ENCODE data around the gene SRD5A1.
A peak's percentile ranks its signal among the peaks of the same experiment; 100 is the strongest.

The SRD5A1 gene

DNA sequence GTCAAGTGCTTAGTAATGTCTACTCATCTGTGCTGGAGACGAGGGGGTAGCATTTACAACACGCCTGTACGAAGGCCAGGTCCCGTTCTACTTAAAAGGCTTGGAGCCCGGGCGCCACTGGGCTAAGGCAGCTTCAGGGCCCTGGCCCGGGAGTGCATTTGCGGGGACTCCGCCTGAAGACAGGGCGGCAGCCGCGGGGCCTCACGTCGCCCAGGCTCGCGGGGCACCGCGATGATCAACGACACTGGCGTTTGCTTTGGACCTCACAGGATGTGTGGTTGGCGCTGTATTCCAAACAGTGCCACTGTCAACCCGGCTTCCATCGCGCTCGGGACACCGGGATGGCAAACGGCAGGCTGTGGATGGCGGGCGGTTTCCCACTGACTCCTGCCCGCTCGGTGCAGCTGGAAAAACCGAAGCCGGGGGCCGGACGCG lies 78.9 kb downstream of the SRD5A1 start:
- peak in 1 of 3 donors; percentile 29 for DNase-seq (ENCODE audit: low read depth in 3 of 3, low spot score in 1 of 3)

DNA sequence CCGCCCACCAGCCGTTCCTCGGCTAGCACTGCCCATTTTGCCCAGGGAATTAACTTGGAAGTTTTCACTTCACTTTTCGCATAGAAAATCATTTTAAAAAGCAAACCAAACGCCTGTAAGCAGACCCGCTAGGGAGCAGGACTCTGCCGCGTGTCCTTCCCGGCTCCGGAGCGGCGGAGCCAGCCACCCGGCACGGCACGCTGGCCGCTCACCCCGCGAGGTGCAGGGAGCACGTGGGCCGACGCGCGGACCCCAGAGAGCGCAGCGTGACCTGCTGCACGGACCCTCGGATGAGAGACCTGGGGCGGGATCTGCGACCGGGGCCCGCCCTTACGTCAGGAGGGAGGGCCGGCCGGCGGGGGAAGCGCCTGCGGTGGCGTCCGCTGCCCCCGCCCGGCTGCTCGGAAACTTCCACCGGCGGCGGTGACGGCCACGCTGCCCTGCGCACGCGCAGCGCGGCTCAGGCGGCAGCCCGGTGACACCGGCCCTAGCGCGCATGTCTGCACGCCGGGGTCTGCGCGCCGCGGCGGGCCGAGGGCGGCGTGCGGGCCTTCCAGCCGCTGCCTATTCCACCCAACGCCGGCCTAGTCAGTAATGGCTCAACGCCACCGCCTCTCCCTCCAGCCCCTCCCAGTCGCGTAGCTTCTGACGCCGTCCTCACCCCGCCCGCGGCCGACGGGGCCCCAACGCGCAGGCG lies 79.5 kb downstream of the SRD5A1 start:
- DNase-seq (ENCODE audit: low read depth in 3 of 3, low spot score in 1 of 3) = peak in 2 of 3 donors; percentile 95

DNA sequence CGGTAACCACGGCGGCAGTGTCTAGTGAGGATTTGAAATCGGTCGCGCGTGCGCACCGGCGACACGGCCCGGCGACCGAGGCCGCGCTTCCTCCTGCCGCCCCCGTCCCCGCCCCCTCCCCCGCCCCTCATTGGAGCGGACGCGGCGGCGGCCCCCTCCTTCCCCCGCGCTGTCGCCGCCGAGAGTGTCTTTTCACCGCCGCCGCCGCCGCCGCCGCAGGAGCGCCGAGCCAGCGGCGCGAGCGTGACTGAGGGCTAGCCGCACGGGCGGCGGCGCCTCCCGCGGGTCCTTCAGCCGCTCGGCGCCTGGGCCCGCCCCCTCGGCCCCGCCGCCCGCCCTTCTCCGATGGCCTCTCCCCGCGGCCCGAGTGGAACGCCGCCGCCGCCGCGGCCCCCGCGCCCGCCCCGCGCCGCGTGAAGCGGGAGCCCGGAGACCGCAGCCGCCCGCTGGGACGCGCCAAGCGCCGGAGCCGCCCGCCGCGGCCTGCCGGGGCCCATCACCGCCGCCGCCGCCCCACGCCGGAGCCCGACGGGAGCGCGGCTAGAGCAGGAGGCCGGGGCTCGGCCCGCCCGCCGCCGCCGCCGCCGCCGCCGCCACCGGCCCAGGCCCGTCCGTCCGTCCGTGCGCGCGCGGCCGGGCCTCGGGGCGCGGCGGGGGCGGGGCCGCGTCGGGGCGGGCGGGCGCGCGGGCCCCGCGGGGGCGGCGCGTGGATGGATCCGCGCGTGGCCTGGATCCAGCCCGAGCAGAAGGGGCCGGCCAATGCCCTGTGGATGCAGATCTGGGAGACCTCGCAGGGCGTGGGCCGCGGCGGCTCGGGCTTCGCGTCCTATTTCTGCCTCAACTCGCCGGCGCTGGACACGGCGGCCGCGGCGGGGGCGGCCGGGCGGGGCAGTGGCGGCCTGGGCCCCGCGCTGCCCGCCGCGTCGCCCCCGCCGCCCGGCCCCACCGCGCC lies 80.3 kb downstream of the SRD5A1 start, which contains the start of gene TENT4A:
Gene TENT4A (plus strand): TSS at position 159 of the 952 bp plus-strand sequence. CDS start 552 bp downstream, at position 711.
- DNase-seq (ENCODE audit: low read depth in 3 of 3, low spot score in 1 of 3) = peak in 1 of 3 donors; percentile 92

DNA sequence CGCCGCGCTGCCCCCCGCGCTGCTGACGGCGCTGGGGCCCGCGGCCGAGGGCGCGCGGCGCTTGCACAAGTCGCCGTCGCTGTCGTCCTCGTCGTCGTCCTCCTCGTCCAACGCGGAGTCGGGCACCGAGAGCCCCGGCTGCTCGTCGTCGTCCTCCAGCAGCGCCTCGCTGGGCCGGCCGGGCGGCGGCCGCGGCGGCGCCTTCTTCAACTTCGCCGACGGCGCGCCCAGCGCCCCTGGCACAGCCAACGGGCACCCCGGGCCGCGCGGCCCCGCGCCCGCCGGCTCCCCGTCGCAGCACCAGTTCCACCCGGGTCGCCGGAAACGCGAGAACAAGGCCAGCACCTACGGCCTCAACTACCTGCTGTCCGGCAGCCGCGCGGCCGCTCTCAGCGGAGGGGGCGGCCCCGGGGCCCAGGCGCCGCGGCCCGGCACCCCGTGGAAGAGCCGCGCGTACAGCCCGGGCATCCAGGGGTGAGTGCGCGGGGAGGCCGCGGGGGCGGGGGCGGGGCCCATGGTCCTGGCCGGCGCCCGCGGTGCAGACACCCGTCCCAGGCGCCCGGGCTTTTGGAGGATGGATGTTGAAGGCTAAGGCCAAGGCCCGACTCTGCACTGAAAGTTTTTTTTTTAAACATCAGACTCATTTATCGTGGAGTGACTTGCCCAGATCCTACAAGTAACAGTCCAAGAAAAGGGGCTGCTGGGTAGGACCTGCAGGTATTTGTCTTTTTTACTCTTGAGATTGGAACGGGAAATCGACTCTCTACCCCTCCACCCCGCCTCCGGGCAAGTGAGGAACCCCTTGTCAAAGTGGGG lies 81.2 kb downstream of the SRD5A1 start:
- peak in 1 of 3 donors; percentile 20 for DNase-seq (ENCODE audit: low read depth in 3 of 3, low spot score in 1 of 3)

DNA sequence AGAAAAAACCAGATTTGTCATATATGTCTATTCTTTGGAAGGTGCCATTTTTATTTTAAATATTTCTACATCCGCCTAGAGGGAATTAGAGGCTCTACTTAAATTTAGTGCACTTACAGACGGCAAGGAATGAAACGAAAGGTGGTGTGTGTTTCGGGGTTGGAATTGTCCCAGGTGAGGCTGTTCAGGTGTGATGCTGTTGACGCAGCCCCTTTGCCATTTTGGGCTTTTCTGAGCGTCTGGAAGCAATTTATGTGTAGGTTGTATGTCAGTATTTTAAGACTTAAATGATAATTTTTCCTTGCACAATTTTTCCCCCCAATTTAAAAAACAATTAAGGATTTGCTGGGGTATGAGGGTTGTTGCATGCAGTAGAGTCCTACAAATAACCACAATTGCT lies 82.0 kb downstream of the SRD5A1 start:
- DNase-seq (ENCODE audit: low read depth in 3 of 3, low spot score in 1 of 3) = no peak

DNA sequence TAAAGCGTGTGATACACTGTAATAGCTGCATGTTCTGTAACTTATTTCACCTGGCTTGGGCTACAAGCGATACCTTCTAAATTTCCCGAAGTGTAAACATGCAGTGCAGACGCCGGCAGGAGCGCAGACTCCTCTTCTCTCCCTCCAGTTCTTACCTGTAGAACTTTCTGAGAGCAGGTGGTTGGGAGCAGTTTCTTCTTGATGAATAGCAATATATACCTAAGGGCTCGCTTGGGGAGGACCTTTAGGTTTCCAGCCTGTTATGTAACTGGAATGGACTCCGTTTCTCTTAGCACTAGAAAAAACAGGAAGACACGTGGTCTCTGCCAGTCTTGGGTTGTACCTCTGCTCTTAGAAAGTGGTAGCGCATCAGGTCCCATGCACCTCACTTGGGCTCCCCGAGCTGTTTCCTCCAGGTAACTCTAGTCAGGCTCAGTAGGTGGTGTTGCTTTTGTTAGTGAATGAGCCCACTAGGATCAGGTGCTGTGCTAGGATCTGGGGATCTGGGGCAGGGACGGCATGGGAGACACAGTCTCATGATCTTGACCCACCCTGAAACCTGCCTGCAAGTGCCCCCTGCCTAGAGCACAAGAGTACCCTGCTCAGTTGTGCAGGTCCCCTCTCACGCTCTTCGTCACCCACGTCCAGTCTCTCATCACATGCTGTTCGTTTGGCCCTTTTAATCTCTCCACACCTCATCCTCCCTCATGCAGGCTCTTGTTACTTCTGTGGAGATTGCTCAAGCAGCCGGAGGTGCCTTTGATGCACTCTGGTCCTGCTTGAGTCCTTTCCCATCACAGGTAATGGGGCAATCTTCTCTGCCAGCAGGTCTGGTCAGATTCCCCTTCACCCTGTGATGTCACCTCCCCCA lies 82.8 kb downstream of the SRD5A1 start:
- no peak for DNase-seq (ENCODE audit: low read depth in 3 of 3, low spot score in 1 of 3)

DNA sequence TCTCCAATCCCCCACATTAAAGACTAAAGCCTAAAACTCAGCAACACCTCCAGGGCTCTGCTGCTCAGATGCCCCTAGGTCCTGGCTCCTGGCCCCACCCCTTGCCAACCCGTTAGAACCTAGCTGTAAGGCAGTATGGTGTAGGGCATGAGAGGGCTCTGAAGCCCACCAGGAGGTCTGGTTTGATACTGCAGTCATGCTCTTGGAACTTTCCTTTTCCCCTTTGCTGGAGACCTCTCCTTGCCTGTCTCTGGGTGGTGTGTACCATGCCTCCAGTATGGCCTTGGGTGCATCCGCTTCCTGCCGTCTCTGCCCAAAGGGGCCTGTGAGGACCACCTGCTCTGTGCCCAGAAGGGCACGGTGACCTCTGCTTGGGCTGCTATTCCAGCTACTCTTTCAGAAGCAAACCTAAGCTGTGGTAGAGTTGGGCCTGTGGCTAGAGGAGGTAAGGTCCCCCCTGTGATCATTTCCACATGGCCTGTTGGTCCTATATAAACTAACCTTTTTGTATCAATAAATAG lies 83.4 kb downstream of the SRD5A1 start:
- no peak for DNase-seq (ENCODE audit: low read depth in 3 of 3, low spot score in 1 of 3)

DNA sequence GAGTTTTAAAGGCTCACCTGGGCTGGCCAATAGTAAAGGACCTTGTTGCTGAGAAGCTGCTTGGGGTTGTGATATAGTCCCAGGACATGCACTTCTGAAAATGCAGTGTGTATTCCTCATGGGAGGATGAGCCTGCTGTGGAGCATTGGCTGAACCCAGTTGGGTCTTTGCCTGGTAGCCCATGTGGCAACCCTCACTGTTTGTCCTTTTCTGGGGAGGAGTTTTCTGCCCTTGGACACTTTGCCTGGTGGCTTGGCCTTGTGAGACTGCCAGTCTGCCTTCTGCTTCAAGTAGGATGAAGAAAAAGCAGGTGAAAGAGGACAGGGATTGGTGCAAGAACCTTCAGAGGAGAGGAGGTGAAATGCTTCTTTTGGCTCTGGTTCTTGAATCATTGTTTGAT lies 84.0 kb downstream of the SRD5A1 start:
- no peak for DNase-seq (ENCODE audit: low read depth in 3 of 3, low spot score in 1 of 3)

DNA sequence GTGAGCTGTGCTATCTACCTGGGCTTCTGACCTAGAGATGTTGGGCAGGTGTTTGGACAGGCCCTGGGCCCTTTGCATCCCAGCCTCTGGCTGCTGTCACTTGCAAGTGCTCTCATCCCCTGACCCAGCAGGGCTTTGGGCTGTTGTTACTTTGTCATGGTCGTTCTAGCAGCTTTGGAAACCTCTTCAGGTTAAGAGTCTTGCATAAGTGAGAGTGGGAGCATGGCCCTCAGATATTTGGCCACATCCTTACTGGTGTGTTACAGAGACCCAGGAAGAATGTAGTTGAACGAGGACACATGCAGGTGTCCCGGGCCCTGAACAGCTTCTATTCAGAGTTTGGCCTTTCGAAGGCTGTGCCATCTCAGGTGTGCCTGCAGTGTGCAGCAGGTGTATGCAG lies 84.4 kb downstream of the SRD5A1 start:
- DNase-seq (ENCODE audit: low read depth in 3 of 3, low spot score in 1 of 3) = no peak

DNA sequence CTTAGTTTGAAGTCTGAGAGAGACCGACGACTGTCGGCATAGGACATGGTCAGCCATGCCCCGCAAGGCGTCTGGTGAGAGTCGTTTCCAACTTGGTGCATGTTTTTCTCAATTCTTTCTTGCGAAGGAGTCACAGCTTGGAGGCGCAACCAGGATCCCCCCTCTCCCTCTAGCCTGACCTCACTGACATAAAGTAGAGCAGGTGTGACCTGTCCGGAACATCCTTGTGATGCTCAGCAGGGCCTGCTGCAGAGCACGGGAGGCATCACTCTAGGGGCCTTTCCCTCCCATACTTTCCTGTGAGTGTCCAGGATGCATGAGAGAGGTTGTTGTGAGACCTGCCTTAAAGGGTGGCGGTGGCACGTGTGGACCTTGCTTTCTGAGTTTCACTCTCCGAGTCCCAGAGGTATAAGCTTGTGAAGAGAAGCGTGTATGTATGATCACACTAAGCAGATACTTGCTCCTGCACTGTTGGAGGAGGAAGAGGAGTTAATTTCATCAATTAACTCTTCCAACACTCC lies 85.0 kb downstream of the SRD5A1 start:
- DNase-seq (ENCODE audit: low read depth in 3 of 3, low spot score in 1 of 3) = no peak

DNA sequence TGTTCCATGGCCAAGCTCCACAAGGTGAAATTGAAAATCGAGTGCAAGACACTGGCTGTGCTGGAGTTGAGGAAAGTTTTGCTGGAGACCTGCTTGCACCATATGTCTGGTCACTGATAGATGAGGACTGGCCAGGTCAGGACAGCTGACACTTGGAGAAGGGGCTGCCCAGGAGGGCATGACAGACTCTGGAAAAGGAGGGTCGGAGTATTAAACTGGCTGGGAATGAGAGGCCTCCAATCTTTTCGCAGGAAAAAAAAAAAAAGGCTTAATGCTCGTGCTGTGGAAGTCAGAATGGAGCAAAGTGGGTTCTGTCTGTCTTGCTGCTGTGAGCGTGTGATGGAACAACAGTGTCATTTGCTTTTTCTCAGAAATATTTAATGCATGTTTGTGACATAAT lies 85.5 kb downstream of the SRD5A1 start:
- no peak for DNase-seq (ENCODE audit: low read depth in 3 of 3, low spot score in 1 of 3)

DNA sequence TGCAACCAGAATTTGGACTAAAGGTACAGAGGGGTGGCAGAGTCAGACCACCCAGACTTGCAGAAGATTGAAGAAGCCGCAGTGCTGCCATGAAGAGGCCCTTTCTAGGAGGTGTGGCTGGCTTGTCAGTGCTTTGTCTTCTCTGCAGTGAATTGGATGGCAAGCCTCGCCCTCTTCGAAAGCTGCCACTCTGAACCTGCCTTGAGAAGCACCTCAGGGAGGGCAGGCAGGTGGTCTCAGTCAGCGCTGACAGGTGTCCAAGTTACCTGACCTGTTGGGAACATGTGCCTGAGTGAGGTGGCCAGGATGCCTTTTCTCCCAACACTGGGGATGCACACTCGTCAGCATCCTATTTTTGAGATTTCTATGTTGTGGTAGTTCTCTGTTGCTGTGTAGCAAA lies 86.2 kb downstream of the SRD5A1 start:
- DNase-seq (ENCODE audit: low read depth in 3 of 3, low spot score in 1 of 3) = no peak

DNA sequence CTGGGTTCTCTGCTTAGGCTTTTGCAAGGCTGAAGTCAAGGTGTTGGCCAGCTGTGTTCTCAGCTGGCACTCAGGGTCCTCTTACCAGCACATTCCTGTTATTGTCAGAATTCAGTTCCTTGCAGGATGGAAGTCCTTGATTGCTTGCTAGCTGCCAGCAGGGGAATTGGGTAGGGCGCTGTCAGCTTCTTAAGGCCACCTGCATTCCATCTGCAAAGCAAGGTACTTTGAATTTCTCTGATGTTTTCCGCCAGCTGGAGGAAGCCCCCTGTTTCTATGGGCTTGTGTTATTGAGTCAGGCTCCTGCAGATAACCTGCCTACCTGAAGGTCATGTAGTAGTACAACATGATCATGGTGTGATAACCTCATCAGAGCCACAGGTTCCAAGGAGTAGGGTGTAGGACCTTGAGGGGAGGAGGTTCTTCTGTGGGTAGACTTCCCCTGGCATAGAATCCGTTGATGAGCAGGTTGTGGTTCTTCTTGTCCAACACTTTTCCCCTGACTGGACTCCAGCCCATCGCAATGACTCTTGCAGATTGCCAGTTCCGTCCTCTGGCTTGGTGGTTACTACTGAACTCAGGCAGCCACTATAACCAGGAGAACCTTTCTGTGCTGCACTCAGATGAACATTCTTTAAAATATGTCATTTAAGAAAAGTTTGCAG lies 86.8 kb downstream of the SRD5A1 start:
- DNase-seq (ENCODE audit: low read depth in 3 of 3, low spot score in 1 of 3) = no peak

DNA sequence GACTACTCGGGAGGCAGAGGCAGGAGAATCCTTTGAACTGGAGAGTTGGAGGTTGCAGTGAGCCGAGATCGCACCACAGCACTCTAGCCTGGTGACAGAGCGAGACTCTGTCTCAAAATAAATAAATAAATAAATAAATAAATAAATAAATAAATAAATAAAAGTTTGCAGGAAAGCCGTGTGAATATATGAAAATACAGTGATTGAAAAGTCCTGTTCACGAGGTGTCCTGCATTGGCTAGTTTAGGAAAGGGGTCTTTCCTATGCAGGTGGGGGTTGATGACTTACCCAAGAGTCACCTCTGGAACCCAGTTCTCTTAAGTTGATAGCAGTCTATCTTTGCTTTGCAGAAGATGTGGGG lies 87.3 kb downstream of the SRD5A1 start:
- no peak for DNase-seq (ENCODE audit: low read depth in 3 of 3, low spot score in 1 of 3)

DNA sequence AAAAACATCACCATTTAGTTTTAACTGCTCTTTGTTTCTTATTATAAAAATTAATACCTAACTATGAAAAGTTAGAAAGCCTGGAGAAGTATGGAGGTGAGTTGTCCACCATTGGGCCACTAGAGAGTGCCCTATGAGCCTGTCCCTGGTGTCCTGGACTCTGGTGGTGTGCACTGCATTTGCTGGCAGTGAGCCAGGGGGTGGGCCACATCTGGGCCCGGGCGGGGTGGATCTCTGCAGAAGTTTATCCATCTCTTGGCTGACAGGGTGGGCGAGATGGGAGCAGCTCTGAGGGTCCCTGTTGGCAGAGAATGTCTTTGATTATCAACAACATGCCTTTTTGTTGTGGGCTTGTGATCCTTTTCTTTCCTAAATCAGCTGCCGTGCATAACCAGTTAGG lies 88.2 kb downstream of the SRD5A1 start:
- DNase-seq (ENCODE audit: low read depth in 3 of 3, low spot score in 1 of 3) = no peak

DNA sequence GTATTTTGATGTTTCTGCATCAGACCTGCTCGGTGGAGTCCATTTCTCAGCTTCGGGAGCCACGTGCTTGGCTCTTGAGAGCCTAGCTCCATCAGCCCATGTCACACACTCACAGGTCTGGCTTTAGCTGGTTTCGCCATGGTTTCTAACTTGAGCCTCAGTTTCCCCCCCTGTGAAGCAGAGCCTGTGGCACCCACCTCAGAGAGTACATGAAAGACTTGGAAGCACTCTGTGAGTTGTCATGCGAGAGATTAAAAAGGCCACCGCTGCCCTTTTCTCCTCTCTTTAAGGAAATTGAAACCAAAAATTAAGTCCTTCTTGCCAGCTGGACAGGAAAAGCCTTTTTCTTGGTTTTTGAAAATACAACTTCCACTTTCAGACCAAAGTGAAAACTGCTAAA lies 88.8 kb downstream of the SRD5A1 start:
- no peak for DNase-seq (ENCODE audit: low read depth in 3 of 3, low spot score in 1 of 3)

DNA sequence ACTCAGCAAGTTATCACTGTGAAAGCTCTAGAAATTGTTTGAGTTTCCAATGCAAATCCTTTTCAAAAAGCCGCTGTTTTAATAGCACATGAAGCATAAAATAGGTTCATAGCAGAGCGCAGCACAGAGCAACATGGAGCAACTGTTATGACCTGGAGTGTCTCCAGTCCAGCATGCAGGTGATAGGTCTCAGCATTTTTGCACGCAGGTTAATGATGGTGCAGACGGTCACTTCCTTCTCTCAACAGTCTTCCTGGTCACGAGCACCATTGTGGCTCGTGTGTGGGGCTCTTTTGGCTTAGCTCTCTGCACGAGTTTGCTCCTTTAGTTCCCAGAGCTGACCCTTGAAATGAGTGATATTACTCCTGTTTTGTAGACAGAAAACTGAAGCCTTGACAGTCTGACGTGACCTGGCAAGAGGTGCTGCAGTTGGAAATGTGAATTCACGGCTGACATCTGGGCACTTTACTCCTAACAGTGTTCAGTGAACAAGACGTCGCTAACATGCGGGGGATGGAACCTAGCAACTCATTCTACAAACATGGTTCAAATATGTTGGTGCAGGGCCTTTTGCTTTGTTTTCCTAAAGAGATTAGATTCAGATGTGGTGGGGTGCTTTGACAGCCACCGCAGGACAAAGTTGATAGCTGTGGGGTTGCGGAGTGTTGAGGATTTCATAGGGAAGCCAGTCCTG lies 90.0 kb downstream of the SRD5A1 start:
- no peak for DNase-seq (ENCODE audit: low read depth in 3 of 3, low spot score in 1 of 3)

DNA sequence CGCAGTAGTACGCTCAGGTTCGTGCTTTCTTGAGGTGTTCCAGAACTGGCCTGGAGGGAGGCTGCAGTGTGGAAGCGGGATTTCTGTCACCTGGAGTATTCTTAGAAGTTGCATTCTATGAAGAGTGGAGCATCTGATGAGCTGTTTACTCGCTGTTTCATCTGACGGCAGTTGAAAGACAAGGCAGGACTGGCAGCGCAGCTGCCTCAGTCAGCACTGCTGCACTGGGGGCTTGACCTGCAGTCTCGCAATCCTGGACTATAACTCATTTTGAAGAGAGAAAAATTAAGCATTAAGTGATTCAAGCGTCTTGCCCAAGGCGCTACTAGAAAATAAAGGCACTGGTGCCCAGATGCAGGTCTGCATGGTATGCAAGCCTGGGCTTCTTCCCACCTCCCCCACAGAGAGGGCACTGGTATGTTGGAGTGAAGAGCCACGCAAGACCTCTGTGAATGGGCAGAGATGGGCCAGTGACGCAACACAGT lies 90.6 kb downstream of the SRD5A1 start:
- DNase-seq (ENCODE audit: low read depth in 3 of 3, low spot score in 1 of 3) = no peak

Data from stimulated activated CD4-positive, alpha-beta T cell treated with anti-CD3 and anti-CD28 coated beads, TNF-alpha, amount 100 ng/mL, for 1 hour (primary cell).